ENCODE measurements around the gene CREB3.

CREB3 gene

DNA sequence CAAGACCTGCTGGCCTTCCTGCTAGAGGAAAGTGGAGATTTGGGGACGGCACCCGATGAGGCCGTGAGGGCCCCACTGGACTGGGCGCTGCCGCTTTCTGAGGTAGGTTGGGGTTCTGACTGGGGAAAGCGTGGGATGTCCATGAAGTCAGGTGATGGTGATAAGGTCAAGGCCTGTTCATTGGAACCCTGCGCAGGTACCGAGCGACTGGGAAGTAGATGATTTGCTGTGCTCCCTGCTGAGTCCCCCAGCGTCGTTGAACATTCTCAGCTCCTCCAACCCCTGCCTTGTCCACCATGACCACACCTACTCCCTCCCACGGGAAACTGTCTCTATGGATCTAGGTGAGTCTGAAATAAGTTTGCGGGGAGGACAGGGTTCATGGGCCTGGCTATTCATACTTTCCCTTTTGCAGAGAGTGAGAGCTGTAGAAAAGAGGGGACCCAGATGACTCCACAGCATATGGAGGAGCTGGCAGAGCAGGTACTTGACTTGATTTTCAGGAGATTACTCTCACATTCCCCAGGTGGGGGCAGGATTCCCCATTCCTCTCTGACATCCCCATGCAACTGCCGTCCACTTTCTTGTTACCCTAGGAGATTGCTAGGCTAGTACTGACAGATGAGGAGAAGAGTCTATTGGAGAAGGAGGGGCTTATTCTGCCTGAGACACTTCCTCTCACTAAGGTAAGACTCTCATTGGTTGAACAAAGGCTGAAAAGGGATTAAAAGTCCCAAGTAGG, 505 bp downstream of the CREB3 start:
- TF ChIP-seq, protein P1, sequence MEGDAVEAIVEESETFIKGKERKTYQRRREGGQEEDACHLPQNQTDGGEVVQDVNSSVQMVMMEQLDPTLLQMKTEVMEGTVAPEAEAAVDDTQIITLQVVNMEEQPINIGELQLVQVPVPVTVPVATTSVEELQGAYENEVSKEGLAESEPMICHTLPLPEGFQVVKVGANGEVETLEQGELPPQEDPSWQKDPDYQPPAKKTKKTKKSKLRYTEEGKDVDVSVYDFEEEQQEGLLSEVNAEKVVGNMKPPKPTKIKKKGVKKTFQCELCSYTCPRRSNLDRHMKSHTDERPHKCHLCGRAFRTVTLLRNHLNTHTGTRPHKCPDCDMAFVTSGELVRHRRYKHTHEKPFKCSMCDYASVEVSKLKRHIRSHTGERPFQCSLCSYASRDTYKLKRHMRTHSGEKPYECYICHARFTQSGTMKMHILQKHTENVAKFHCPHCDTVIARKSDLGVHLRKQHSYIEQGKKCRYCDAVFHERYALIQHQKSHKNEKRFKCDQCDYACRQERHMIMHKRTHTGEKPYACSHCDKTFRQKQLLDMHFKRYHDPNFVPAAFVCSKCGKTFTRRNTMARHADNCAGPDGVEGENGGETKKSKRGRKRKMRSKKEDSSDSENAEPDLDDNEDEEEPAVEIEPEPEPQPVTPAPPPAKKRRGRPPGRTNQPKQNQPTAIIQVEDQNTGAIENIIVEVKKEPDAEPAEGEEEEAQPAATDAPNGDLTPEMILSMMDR (IDR thresholded peaks at IDR 0.05; ENCODE audit: low read depth, low read length), result no peak; the same call in 1 of the 2 replicates
- DNase-seq (ENCODE audit: extremely low read depth, low read depth), result no peak

GRCh38 chr9:35734096-35734495, 1.6 kb downstream of the CREB3 start:
- TF ChIP-seq, protein P1 (IDR thresholded peaks at IDR 0.05; ENCODE audit: low read depth, low read length), result no peak
- no peak for DNase-seq (ENCODE audit: extremely low read depth, low read depth)

DNA sequence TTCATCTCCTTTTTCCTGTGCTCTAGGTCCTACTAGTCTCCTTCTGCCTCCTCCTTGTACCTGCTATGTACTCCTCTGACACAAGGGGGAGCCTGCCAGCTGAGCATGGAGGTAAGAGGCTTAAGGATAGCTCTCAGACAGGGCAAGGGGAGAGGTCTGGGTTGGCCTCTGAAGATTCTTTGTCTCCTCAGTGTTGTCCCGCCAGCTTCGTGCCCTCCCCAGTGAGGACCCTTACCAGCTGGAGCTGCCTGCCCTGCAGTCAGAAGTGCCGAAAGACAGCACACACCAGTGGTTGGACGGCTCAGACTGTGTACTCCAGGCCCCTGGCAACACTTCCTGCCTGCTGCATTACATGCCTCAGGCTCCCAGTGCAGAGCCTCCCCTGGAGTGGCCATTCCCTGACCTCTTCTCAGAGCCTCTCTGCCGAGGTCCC, 3.8 kb downstream of the CREB3 start:
- TF ChIP-seq, protein P1 (IDR thresholded peaks at IDR 0.05; ENCODE audit: low read depth, low read length), result peak; percentile 93
- peak; percentile 50 for DNase-seq (ENCODE audit: extremely low read depth, low read depth)

DNA sequence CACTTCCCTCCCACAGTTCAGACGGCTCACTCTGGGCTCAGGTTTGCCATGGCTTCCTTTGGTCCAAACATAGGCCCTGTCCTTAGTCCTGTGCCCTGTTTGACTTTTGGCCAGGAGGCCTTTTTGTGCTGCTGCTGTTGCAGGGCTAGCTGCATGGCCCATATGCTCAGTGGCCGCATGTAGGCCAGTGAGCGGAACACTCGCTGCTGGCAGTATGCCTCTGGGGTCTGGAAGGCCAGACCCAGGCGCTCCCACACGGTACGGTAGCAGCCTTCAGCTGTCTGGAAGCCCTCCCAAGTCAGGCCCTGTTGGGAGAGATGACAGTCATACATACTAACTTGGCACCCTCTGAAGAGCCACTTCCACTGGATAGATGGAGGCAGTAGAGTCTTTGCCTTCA, 4.7 kb downstream of the CREB3 start:
- TF ChIP-seq, protein P1 (IDR thresholded peaks at IDR 0.05; ENCODE audit: low read depth, low read length), result no peak
- DNase-seq (ENCODE audit: extremely low read depth, low read depth), result no peak

- DNase-seq (ENCODE audit: extremely low read depth, low read depth), result no peak
- TF ChIP-seq, protein P1 (IDR thresholded peaks at IDR 0.05; ENCODE audit: low read depth, low read length), result no peak
Observed at GRCh38 chr9:35738186-35738585, 5.7 kb downstream of the CREB3 start.

GRCh38 chr9:35738924-35739323, 6.5 kb downstream of the CREB3 start:
- TF ChIP-seq, protein P1 (IDR thresholded peaks at IDR 0.05; ENCODE audit: low read depth, low read length), result no peak
- no peak for DNase-seq (ENCODE audit: extremely low read depth, low read depth)

GRCh38 chr9:35740243-35740642, 7.8 kb downstream of the CREB3 start:
- TF ChIP-seq, protein P1 (IDR thresholded peaks at IDR 0.05; ENCODE audit: low read depth, low read length), result no peak
- DNase-seq (ENCODE audit: extremely low read depth, low read depth), result no peak

Data from AG09319 (cell line).